ENCODE data around the gene SMIM10L2A.

- TF ChIP-seq, protein P1, sequence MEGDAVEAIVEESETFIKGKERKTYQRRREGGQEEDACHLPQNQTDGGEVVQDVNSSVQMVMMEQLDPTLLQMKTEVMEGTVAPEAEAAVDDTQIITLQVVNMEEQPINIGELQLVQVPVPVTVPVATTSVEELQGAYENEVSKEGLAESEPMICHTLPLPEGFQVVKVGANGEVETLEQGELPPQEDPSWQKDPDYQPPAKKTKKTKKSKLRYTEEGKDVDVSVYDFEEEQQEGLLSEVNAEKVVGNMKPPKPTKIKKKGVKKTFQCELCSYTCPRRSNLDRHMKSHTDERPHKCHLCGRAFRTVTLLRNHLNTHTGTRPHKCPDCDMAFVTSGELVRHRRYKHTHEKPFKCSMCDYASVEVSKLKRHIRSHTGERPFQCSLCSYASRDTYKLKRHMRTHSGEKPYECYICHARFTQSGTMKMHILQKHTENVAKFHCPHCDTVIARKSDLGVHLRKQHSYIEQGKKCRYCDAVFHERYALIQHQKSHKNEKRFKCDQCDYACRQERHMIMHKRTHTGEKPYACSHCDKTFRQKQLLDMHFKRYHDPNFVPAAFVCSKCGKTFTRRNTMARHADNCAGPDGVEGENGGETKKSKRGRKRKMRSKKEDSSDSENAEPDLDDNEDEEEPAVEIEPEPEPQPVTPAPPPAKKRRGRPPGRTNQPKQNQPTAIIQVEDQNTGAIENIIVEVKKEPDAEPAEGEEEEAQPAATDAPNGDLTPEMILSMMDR (IDR thresholded peaks at IDR 0.05): no peak
- no peak for TF ChIP-seq POLR2A (IDR thresholded peaks at IDR 0.05)
These were observed 3.6 kb downstream of the SMIM10L2A start for GRCh38 chrX:135425026-135425965.
